Neutrophil (primary cell): ENCODE measurements around the gene TOB2.
"Not testable (repeated sequence)": the region's sequence is repeated elsewhere in the genome, so short reads cannot be mapped to it uniquely, and the experiment has no call there.

ENCODE experiments used
- H3K27ac ChIP-seq: fragments of 200-600 bp; sonication (generic); 2 replicates; pipeline ENCODE4 v1.5.1; 2016; ENCODE audit warnings: mild to moderate bottlenecking, moderate library complexity
- H3K27me3 ChIP-seq: fragments of 200-600 bp; sonication (generic); 2 replicates; pipeline ENCODE4 v1.6.0; 2016; ENCODE audit warnings: mild to moderate bottlenecking
- H3K36me3 ChIP-seq: fragments of 200-600 bp; sonication (generic); 2 replicates; pipeline ENCODE4 v1.5.1; 2017
- H3K4me1 ChIP-seq, 2 experiments: fragments of 200-600 bp in 1 of 2; sonication (generic) in 1 of 2; 1 replicate in 1 of 2; 2 replicates in 1 of 2; pipeline versions ENCODE4 v1.5.1 to v1.6.1; 2013 to 2016; ENCODE audit warnings: low read depth in 1 of 2, low read length in 1 of 2, mild to moderate bottlenecking in 1 of 2, moderate library complexity in 1 of 2; ENCODE audit not compliant: control insufficient read depth in 1 of 2, insufficient read depth in 1 of 2
- H3K4me3 ChIP-seq, 2 experiments: fragments of 200-600 bp in 1 of 2; sonication (generic) in 1 of 2; 1 replicate in 1 of 2; 2 replicates in 1 of 2; pipeline ENCODE4 v1.5.1; 2013 to 2016; ENCODE audit warnings: low read depth in 1 of 2, low read length in 1 of 2, mild to moderate bottlenecking in 1 of 2, moderate library complexity in 1 of 2
- H3K9me3 ChIP-seq: fragments of 200-600 bp; sonication (generic); 2 replicates; pipeline ENCODE4 v1.5.1; 2016
- CTCF ChIP-seq: fragments of 200-600 bp; sonication (generic); IDR thresholded peaks from 2 replicates; pipeline ENCODE4 v1.5.1; 2016; ENCODE audit warnings: antibody characterized with exemption

The TOB2 gene

DNA sequence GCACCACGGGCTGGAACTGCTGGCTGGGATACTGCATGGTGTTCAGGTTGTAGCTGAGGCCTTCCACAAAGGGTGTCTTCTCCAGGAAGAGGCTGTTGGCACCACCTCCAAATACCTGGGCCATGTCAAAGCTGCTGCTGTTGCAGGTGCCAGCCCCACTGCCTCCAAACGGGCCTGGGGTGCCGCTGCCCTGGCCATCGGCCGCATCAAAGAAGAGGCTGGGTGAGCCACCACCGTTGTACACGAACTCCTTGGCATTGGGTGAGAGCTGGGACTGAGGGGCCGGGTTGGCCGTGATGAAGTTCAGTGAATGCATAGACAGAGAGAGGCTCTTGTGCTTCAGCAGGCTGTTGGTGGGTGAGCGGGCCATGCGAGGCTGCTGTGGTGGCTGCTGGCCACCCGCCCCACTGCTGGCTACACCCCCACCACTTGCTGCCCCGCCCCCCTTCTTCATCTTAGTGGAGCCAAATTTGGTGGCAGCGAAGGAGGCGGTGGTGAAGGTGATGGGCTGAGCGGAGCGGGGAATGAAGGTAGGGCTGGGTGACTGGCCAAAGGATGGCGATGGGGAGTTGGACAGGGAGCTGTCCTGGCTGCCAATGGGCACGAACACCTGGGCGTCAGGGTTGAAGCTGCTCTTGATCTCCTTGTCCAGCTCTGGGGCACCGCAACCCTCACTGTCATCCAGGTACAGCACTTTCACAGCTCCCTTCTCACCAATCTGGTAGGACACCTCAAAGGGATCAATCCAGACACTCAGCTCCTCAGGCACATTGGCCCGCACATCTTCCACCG, 10.1 kb downstream of the TOB2 start:
- H3K9me3 ChIP-seq: no peaks in the 10 kb centered on the region
- no peak for TF ChIP-seq CTCF
- H3K4me1 ChIP-seq: no peaks in the 10 kb centered on the region
- no peak overlapping the region for H3K27ac ChIP-seq
- peaks cover 49% of the 10 kb centered on the region for H3K36me3 ChIP-seq
- no peaks in the 10 kb centered on the region for H3K27me3 ChIP-seq
- H3K4me3 ChIP-seq: no peak overlapping the region

- no peak overlapping the region for H3K4me3 ChIP-seq
- H3K4me1 ChIP-seq: no peaks in the 10 kb centered on the region
- no peaks in the 10 kb centered on the region for H3K27me3 ChIP-seq
- no peak for TF ChIP-seq CTCF
- H3K27ac ChIP-seq: no peak overlapping the region
- H3K9me3 ChIP-seq: no peaks in the 10 kb centered on the region
- H3K36me3 ChIP-seq: peaks cover 55% of the 10 kb centered on the region
Measured at GRCh38 chr22:41435560-41435959, 11.0 kb downstream of the TOB2 start.

DNA sequence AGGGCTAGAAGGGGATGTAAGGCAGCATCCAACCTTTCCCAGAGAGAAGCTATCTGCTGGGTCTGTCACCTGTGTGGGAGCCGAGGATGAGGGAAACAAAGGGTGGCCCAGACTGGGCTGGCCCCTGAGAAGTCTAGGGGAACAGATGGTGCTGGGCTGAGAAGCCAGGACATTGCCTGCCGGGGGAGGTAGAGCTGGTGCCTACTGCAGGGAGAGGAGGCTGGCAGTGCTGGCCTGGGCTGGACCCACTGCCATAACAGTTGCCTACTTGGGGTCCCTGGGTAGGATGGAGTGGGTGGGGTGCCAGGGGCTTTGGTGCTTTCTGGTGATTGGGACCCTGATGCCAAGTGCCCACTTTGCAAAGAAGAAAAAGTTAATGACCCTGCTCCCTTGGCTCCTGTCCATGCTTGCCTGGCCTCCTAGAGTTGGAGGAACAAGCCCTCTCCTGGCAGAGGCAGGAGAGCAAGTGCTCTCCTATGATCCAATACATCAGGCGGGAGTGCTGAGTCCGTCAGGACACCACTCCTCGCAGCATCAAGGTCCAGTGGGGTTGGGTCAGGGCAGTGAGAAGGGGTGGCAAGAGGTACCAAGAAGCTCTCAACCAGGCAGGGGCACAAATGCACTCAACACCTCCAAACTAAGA, 12.1 kb downstream of the TOB2 start:
- not testable (repeated sequence) for H3K27ac ChIP-seq, H3K9me3 ChIP-seq

GRCh38 chr22:41433480-41433879, 13.1 kb downstream of the TOB2 start:
- H3K27me3 ChIP-seq, H3K27ac ChIP-seq, H3K4me1 ChIP-seq, H3K9me3 ChIP-seq, H3K4me3 ChIP-seq: not testable (repeated sequence)
- H3K36me3 ChIP-seq: peaks cover 59% of the 10 kb centered on the region

More for the DNA sequence above, 12.1 kb downstream of the TOB2 start:
- H3K4me3 ChIP-seq, H3K27me3 ChIP-seq, H3K4me1 ChIP-seq: not testable (repeated sequence)
- peaks cover 55% of the 10 kb centered on the region for H3K36me3 ChIP-seq

DNA sequence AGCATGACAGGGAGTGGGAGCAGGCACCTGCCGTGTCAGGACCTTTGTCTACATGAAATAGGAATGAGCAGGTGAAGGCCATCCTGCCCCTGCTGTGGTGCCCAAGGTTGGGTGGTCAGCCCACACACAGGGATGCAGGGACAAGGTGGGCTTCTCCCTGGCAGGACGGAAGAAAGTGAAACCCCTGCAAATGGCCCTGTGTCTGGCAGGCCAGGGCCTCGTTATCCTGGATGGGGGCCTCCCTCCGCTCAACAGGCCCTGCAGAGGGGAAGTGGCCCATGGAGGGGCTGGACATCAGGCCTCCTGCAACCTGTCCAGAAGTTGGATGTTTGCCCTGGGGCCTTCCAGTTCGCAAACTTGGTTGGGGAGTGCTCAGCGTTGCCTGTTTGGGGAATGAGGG, 14.9 kb downstream of the TOB2 start:
- Histone ChIP-seq H3K36me3 (peaks cover 58% of the 10 kb centered on the region), H3K27me3 (no peaks in the 10 kb centered on the region), H3K27ac (no peak overlapping the region), H3K4me1 (no peaks in the 10 kb centered on the region), H3K9me3 (no peaks in the 10 kb centered on the region), H3K4me3 (no peak overlapping the region)
- TF ChIP-seq CTCF: no peak

DNA sequence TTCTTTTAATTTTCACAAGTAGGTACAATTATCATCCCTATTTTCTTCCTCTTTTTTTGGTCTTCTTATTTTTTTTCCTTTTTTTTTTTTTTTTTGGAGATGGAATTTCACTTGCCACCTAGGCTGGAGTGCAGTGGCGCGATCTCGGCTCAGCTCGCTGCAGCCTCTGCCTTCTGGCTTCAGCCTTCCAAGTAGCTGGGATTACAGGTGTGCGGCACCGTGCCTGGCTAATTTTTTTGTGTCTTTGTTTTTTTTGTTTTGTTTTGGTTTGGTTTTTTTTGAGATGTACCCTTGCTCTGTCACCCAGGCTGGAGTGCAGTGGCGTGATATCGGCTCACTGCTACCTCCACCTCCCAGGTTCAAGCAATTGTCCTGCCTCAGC, 16.7 kb downstream of the TOB2 start:
- Histone ChIP-seq H3K9me3 (no peaks in the 10 kb centered on the region), H3K4me3 (no peak overlapping the region), H3K27me3 (no peaks in the 10 kb centered on the region), H3K4me1 (no peaks in the 10 kb centered on the region), H3K27ac (no peak overlapping the region), H3K36me3 (peaks cover 55% of the 10 kb centered on the region)
- no peak for TF ChIP-seq CTCF
